Tibial nerve (tissue), 4 donors: ENCODE data around the gene SFMBT1.

ENCODE experiments used
- EP300 ChIP-seq, 2 donors: sonication (generic); formaldehyde crosslinking; IDR thresholded peaks; one replicate each; pipeline ENCODE4 v1.6.1; 2017; ENCODE audit warnings: antibody characterized with exemption in 2 of 2, mild to moderate bottlenecking in 1 of 2
- TF ChIP-seq, protein P1 (sequence below), 5 experiments: fragments of 200-600 bp in 3 of 5; fragments of 450-650 bp in 2 of 5; sonication (generic) in 3 of 5; IDR thresholded peaks; one replicate each; pipeline ENCODE4 v1.5.1; 2016 to 2019; ENCODE audit warnings: antibody characterized with exemption in 5 of 5, mild to moderate bottlenecking in 3 of 5, moderate library complexity in 2 of 5

DNA sequence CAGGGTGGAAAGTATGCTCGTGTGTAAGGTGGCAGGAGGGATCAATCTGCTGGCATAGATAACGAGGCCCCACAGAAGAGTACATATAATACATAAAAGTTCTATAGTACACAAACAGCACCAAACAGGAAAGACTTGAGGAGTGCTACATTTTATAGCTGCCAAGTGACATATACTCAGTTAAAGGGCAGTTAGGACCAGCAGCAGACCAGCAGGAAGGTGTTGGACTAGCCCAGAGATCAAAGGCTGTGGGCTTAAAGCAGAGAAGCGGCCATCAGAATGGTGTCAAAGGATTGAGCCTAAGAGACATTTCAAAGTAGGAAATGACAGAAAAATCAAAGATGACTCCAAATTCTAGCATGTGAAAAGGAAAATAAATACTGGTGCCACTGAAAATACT lies 34.5 kb downstream of the SFMBT1 start:
- no peak for TF ChIP-seq EP300 (IDR thresholded peaks at IDR 0.05)
- TF ChIP-seq, protein P1, sequence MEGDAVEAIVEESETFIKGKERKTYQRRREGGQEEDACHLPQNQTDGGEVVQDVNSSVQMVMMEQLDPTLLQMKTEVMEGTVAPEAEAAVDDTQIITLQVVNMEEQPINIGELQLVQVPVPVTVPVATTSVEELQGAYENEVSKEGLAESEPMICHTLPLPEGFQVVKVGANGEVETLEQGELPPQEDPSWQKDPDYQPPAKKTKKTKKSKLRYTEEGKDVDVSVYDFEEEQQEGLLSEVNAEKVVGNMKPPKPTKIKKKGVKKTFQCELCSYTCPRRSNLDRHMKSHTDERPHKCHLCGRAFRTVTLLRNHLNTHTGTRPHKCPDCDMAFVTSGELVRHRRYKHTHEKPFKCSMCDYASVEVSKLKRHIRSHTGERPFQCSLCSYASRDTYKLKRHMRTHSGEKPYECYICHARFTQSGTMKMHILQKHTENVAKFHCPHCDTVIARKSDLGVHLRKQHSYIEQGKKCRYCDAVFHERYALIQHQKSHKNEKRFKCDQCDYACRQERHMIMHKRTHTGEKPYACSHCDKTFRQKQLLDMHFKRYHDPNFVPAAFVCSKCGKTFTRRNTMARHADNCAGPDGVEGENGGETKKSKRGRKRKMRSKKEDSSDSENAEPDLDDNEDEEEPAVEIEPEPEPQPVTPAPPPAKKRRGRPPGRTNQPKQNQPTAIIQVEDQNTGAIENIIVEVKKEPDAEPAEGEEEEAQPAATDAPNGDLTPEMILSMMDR (IDR thresholded peaks at IDR 0.05), result no peak
